Mesodermal cell (in vitro differentiated cells): ENCODE data around the gene NFE2L1. TPM values are rescaled to one million over a fixed set of nuclear protein-coding genes. Genes with fewer than 3 reads are reported as not detected.
"Not testable (repeated sequence)": the region's sequence is repeated elsewhere in the genome, so short reads cannot be mapped to it uniquely, and the experiment has no call there.

Experiments used
- H3K27ac ChIP-seq: 2 replicates; pipeline ENCODE4 v1.7.0; 2013; ENCODE audit warnings: mild to moderate bottlenecking, low read depth, low read length, moderate library complexity; ENCODE audit not compliant: severe bottlenecking
- H3K36me3 ChIP-seq: 2 replicates; pipeline ENCODE4 v1.7.1; 2013; ENCODE audit warnings: mild to moderate bottlenecking, low read length, moderate library complexity; ENCODE audit not compliant: control insufficient read depth, insufficient read depth
- H3K4me1 ChIP-seq: one replicate; pipeline ENCODE4 v1.7.1; 2013; ENCODE audit warnings: mild to moderate bottlenecking, low read length; ENCODE audit not compliant: insufficient read depth, control insufficient read depth, poor library complexity, severe bottlenecking
- H3K4me3 ChIP-seq: 2 replicates; pipeline ENCODE4 v1.7.0; 2013; ENCODE audit warnings: low read length, control low read depth, mild to moderate bottlenecking; ENCODE audit not compliant: insufficient read depth, poor library complexity, severe bottlenecking; ENCODE audit errors: extremely low read depth
- H3K9me3 ChIP-seq: 2 replicates; pipeline ENCODE4 v1.7.1; 2013; ENCODE audit warnings: mild to moderate bottlenecking, low read length, moderate library complexity; ENCODE audit not compliant: control insufficient read depth
- WGBS, 2 experiments: methylation state at CpG; one replicate each; pipeline ENCODE4 v1.1.5; 2013; ENCODE audit warnings: missing lambda C conversion rate in 2 of 2; ENCODE audit not compliant: insufficient coverage in 2 of 2; 5-methylcytosine and 5-hydroxymethylcytosine counted together
- polyA plus RNA-seq, 2 experiments: library from polyadenylated mRNA; stranded (reverse); fragments of 50-300 nt; gene quantifications; one replicate each; pipeline ENCODE4 v1.2.3, GENCODE V29; 2013

Gene NFE2L1, protein sequence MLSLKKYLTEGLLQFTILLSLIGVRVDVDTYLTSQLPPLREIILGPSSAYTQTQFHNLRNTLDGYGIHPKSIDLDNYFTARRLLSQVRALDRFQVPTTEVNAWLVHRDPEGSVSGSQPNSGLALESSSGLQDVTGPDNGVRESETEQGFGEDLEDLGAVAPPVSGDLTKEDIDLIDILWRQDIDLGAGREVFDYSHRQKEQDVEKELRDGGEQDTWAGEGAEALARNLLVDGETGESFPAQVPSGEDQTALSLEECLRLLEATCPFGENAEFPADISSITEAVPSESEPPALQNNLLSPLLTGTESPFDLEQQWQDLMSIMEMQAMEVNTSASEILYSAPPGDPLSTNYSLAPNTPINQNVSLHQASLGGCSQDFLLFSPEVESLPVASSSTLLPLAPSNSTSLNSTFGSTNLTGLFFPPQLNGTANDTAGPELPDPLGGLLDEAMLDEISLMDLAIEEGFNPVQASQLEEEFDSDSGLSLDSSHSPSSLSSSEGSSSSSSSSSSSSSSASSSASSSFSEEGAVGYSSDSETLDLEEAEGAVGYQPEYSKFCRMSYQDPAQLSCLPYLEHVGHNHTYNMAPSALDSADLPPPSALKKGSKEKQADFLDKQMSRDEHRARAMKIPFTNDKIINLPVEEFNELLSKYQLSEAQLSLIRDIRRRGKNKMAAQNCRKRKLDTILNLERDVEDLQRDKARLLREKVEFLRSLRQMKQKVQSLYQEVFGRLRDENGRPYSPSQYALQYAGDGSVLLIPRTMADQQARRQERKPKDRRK
- polyA plus RNA-seq (2013, experiment 1 of 2): 143 TPM
- 107 TPM for polyA plus RNA-seq (2013, experiment 2 of 2)

DNA sequence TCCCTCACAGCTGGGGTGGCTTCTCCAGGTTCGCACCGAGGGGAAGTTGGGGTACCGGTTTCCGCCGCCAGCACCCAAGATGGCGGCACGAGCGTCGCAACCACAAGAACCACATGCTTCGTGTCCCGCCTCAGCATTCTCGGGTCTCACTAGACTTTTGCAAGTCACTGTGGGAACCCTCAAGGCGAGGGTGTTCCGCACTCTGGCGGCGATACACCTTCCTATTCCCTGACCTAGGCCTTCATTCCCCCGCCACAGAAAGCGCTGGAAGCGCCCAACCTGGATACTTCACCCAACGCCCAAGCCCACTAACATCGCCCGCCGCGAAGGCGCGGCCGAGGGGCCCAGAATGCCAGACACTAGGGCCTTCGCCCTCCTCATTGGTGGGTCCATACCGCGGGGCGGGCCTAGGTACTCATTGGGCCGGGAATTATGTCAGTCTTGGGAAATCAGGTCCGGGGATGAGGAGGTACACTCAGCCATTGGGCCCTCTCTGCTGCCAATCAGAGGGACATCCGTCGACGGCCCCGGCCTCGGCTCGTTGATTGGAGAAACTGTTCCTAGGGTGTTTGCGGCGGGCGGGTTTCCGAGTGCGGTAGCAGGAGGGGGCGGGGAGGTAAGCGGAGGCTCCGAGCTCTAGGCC lies at the start of gene NFE2L1:
Gene NFE2L1, plus strand, starts transcription at position 619 of the 643 bp plus-strand sequence. CDS start 2,760 bp downstream, outside the sequence.
- Histone ChIP-seq H3K27ac (peak within 1 kb of the TSS; percentile 96), H3K9me3 (no peaks in the 10 kb centered on the region), H3K4me1 (peaks cover 57% of the 10 kb centered on the region), H3K36me3 (peaks cover 25% of the 10 kb centered on the region), H3K4me3 (peak within 1 kb of the TSS; percentile 63)
- WGBS, 2 experiments: 1% methylated on average over 33 to 44 of the region's 47 CpGs

DNA sequence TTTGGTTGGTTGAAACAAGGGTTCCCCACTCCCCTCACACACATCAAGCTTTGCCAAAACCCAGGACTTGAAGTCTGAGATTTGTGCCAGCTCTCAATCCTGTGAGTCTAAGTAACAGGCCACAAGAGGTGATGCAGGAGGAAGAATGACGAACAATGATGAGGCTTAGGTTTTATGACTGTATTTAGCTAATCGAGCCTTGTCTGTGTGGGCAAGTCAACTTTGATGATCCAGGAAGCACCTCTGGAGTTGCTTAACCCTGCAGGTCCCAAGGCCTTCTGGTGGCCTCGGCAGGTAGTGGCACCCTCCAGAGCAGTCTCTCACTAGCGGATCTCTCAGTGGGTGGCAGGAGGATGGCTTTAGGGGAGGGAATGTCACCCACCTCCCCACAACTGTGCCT lies 48.6 kb upstream of the NFE2L1 start:
- no peaks in the 10 kb centered on the region for H3K9me3 ChIP-seq
- 85 to 87% methylated on average over 2 to 3 of the region's 4 CpGs for WGBS, 2 experiments

DNA sequence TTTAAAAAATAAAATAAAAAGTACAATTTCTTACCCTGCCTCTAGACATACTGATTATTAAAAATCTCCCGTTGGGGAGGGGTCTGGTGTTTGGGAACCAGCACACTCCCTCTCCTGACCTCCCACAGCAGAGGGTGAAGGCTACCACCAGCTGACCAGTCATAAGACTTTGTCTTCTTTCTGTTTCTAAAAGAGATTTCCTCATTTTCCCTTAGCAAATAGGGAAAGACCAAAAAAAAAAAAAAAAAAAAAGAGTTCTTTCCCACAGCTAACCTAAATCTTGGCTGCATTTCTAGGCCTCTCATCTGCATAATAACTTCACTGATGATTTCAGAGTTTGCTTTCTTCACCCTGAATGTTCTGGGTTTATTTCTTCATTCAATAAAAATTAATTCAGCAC lies 47.0 kb upstream of the NFE2L1 start:
- Histone ChIP-seq H3K36me3 (no peaks in the 10 kb centered on the region), H3K4me1 (peaks cover 57% of the 10 kb centered on the region), H3K4me3 (no peak overlapping the region), H3K27ac (peak overlapping the region; percentile 99), H3K9me3 (no peaks in the 10 kb centered on the region)
- 100% methylated on average over 1 of the region's 1 CpG; no CpG with 5 or more reads in 1 of the 2 experiments for WGBS, 2 experiments

More for the DNA sequence above, 48.6 kb upstream of the NFE2L1 start:
- Histone ChIP-seq H3K27ac (peak overlapping the region; percentile 10), H3K4me3 (no peak overlapping the region), H3K36me3 (no peaks in the 10 kb centered on the region), H3K4me1 (peaks cover 53% of the 10 kb centered on the region)

DNA sequence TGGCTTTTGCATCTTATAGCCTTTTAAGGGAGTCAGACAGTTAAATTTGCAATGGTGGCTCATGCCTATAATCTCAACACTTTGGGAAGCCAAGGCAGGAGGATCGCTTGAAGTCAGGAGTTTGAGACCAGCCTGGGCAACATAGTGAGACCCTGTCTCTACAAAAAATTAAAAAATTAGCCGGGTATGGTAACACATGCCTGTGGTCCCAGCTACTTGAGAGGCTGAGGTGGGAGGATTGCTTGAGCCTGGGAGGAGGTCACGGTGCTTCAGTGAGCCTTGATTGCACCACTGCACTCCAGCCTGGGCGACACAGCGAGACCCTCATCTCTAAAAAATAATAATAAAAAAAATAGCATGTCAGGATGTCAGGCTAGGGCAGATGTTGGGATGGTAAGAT lies 46.5 kb upstream of the NFE2L1 start:
- H3K4me3 ChIP-seq, H3K36me3 ChIP-seq: not testable (repeated sequence)
- H3K27ac ChIP-seq: peak overlapping the region; percentile 99

DNA sequence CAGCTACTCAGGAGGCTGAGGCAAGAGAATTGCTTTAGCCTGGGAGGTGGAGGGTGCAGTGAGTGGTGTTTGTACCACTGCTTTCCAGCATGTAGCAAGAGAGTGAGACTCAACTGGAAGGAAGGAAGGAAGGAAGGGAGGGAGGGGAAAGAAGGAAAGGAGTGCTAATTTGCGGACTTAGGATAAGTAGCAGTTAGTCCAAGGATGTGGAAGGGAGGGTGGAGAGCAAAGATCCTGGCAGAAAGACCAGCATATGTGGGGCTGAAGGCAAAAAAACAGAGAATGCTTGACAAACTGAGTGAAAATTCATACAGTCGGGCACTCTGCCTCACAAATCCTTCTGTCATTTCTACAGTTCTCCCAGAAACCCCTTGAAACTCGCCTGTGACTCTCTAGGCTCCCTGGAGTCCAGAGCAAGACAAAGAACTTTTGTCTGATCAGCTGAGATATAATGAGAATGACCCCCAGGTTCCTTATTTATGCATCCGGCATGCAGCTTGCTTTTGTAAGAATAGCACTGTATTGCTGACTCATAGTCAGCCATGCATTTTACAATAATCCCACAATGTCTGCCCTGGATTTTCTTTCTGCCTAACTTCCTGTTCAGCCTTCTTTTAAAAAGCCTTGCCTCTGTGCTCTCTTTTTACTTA lies 45.8 kb upstream of the NFE2L1 start:
- H3K4me1 ChIP-seq: peaks cover 57% of the 10 kb centered on the region
- 15 to 20% methylated on average over 3 to 4 of the region's 4 CpGs for WGBS, 2 experiments
- no peak overlapping the region for H3K4me3 ChIP-seq
- peak overlapping the region; percentile 99 for H3K27ac ChIP-seq
- H3K9me3 ChIP-seq: no peaks in the 10 kb centered on the region
- H3K36me3 ChIP-seq: no peaks in the 10 kb centered on the region

More for the DNA sequence above, 46.5 kb upstream of the NFE2L1 start:
- peaks cover 57% of the 10 kb centered on the region for H3K4me1 ChIP-seq
- not testable (repeated sequence) for H3K9me3 ChIP-seq
- 89 to 92% methylated on average over 1 to 2 of the region's 5 CpGs for WGBS, 2 experiments

DNA sequence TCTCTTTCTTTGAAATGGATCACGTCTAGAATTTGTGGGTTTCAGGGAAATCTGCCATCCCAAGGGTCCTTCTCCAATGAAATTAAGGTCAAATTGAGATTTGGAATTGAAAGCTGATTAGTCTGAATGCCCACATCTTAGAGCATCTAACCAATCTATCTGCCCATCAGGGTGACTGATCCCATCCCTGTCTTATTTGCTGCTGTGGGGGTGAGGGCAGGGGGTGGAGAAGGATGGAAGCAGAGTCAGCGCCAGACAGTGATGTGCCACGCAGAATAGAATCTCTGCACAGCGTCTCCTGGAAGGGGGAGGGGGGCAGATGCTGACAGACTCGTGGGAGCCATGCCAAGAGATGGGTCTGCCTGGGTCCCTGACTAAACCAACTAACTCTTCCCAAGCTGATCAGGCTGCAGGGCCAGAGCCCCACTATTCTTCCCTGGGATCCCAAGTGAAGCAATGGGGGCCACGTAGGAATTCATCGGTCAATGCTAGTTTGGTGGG lies 45.2 kb upstream of the NFE2L1 start:
- WGBS, 2 experiments: 3% methylated on average over 5 of the region's 7 CpGs; no CpG with 5 or more reads in 1 of the 2 experiments
- Histone ChIP-seq H3K27ac (peak overlapping the region; percentile 99), H3K9me3 (no peaks in the 10 kb centered on the region), H3K4me1 (peaks cover 57% of the 10 kb centered on the region), H3K36me3 (no peaks in the 10 kb centered on the region), H3K4me3 (no peak overlapping the region)

DNA sequence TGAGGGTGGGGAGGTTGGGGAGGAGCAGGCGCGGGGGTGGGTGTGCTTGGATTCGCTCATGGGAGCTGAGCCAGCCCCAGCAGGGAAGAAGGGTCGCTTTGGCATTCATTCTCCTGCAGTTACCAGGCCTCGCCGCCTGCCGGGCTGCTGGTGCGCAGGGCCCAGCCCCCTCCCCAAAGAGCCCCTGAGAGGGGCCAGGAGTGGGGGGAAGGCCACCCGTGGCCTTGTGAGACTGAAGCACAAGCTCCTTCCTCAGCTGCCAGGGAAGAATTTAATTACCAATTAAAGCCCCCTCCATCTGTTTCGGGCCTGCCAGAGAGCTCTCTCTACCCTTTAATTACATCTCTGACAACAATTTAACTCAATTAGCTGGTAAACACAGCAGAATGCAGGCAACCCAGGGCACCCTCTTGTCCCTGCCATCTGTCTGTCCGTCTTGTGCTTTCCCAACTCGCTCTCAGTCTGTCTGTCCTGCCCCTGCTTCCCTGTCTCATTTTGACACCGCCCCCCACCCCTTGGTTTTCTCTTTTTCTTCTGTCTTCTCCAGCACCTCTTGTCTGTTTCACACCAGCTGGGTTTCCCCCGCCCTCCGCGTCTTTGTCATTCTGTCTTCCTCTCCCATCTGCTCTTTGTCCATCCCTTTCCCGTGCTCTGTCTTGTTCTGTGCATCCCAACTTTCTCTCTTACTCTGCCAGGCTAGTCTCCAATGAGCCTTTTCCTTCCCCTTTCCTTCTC lies 44.6 kb upstream of the NFE2L1 start:
- H3K27ac ChIP-seq: peak overlapping the region; percentile 99
- H3K4me1 ChIP-seq: peaks cover 57% of the 10 kb centered on the region
- no peaks in the 10 kb centered on the region for H3K9me3 ChIP-seq
- WGBS, 2 experiments: 8 to 13% methylated on average over 11 to 14 of the region's 17 CpGs
- no peaks in the 10 kb centered on the region for H3K36me3 ChIP-seq
- H3K4me3 ChIP-seq: no peak overlapping the region

DNA sequence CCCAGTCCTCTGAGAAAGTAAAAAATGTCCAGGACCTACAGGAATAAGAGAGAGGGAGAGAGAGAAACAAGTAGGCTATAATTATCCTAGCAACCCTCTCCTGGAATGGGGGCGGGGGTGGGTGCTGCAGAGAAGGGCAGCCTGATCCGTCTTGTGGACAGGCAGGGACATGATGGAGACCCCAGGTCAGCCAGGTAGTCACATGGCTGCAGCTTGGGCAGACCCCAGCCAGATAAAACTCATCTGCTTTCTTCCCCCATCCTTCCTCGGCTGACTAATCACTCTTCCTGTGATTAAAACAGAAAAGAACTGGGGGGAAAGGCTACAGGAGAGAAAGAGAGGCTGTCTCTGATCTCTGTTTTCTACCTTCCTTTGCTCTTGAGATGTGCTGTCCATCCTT lies 43.2 kb upstream of the NFE2L1 start:
- Histone ChIP-seq H3K36me3 (no peaks in the 10 kb centered on the region), H3K4me3 (no peak overlapping the region), H3K9me3 (no peaks in the 10 kb centered on the region), H3K4me1 (peaks cover 45% of the 10 kb centered on the region), H3K27ac (peak overlapping the region; percentile 99)
- 33 to 60% methylated on average over 1 of the region's 3 CpGs for whole genome bisulfite sequencing, 2 experiments

DNA sequence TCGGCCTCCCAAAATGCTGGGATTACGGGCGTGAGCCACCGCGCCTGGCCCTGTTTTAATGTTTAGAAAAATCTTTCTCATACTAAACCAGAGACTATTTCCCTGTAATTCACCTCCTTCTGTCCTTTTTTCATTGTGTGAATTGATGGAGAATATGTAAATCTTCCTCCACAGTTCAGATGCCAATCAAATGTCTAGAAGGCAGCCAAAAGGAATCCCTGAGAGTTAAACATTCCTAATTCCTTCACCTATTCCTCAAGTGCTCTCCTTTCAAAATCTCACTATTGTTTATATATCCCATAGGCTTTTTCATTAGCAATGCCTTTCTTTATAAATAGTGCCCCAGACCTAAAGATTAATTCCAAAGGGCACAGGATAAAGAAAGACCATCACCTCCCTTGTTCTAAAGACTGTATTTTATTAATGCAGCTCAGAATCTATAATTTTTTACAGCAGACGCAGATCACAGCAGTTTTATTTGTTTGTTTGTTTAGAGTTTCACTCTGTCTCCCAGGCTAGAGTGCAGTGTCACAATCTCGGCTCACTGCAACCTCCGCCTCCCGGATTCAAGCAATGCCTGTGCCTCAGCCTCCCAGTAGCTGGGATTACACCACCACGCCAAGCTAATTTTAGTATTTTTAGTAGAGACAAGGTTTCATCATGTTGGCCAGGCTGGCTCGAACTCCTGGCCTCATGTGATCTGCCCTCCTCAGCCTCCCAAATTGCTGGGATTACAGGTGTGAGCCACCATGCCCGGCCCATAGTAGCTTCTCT lies 41.0 kb upstream of the NFE2L1 start:
- Histone ChIP-seq H3K4me1 (peaks cover 46% of the 10 kb centered on the region), H3K4me3 (no peak overlapping the region), H3K36me3 (no peaks in the 10 kb centered on the region), H3K9me3 (no peaks in the 10 kb centered on the region), H3K27ac (no peak overlapping the region)
- 93 to 98% methylated on average over 6 to 7 of the region's 12 CpGs for WGBS, 2 experiments
